Astrocyte (in vitro differentiated cells and primary cell): ENCODE data around the gene PSPH.

Source experiments
- CTCF ChIP-seq: IDR thresholded peaks from 2 replicates; pipeline ENCODE4 v1.5.1; 2011; ENCODE audit warnings: low read depth, mild to moderate bottlenecking, inconsistent platforms, low read length, moderate library complexity; ENCODE audit not compliant: insufficient read depth
- EZH2 ChIP-seq: IDR thresholded peaks from 2 replicates; pipeline ENCODE4 v1.6.1; 2012; ENCODE audit warnings: mild to moderate bottlenecking, low read length, inconsistent platforms; ENCODE audit not compliant: insufficient read depth

- TF ChIP-seq CTCF: no peak
- TF ChIP-seq EZH2: no peak
Measured at GRCh38 chr7:56063500-56063881, 12.2 kb upstream of the PSPH start.
